Suprapubic skin (tissue), 4 donors: ENCODE results near the gene FDPS.

Experiments used
- CTCF ChIP-seq, 2 donors: fragments of 200-600 bp in 1 of 2; fragments of 450-650 bp in 1 of 2; sonication (generic) in 1 of 2; IDR thresholded peaks; one replicate each; pipeline ENCODE4 v1.5.1; 2016 to 2019; ENCODE audit warnings: antibody characterized with exemption in 2 of 2, mild to moderate bottlenecking in 1 of 2, moderate library complexity in 1 of 2
- EP300 ChIP-seq: sonication (generic); formaldehyde crosslinking; IDR thresholded peaks from one replicate; pipeline ENCODE4 v1.6.1; 2017; ENCODE audit warnings: antibody characterized with exemption
- POLR2A ChIP-seq, 2 donors: fragments of 450-650 bp; IDR thresholded peaks; one replicate each; pipeline ENCODE4 v1.6.1; 2017; ENCODE audit warnings: antibody characterized with exemption in 2 of 2, mild to moderate bottlenecking in 2 of 2, moderate library complexity in 2 of 2
- POLR2AphosphoS5 ChIP-seq, 3 donors: sonication (generic); formaldehyde crosslinking; IDR thresholded peaks; one replicate each; pipeline ENCODE4 v1.6.1; 2017; ENCODE audit warnings: antibody characterized with exemption in 3 of 3

- no peak for TF ChIP-seq EP300
- TF ChIP-seq POLR2AphosphoS5 (IDR thresholded peaks at IDR 0.05), result no peak
- TF ChIP-seq CTCF (IDR thresholded peaks at IDR 0.05), result peak in 1 of 2 donors; percentile 83
- TF ChIP-seq POLR2A (IDR thresholded peaks at IDR 0.05), result no peak
These were observed 31.4 kb upstream of the FDPS start, which contains the start of gene HCN3 for GRCh38 chr1:155277070-155277901.
